H1 (cell line): ENCODE data around the gene CASK.

ENCODE experiments used
- ATF3 ChIP-seq: IDR thresholded peaks from 2 replicates; pipeline ENCODE4 v1.6.1; 2011; ENCODE audit warnings: low read depth, mild to moderate bottlenecking, low read length; ENCODE audit not compliant: insufficient read depth
- CTCF ChIP-seq, 3 experiments: IDR thresholded peaks; 1 replicate in 2 of 3; 2 replicates in 1 of 3; pipeline versions ENCODE4 v1.5.1 to v1.6.1; 2011; ENCODE audit warnings: low read length in 3 of 3, mild to moderate bottlenecking in 3 of 3, inconsistent platforms in 2 of 3, low read depth in 1 of 3, moderate library complexity in 1 of 3; ENCODE audit not compliant: insufficient read depth in 1 of 3; ENCODE audit errors: control extremely low read depth in 1 of 3
- EZH2 ChIP-seq: fragments of 200-600 bp; sonication (generic); IDR thresholded peaks from 2 replicates; pipeline ENCODE4 v1.7.1; 2012; ENCODE audit warnings: low read depth, mild to moderate bottlenecking, moderate library complexity, low read length, inconsistent platforms; ENCODE audit not compliant: severe bottlenecking
- GABPA ChIP-seq: IDR thresholded peaks from 2 replicates; pipeline ENCODE4 v1.6.1; 2011; ENCODE audit warnings: mild to moderate bottlenecking, low read length, moderate library complexity, borderline replicate concordance; ENCODE audit not compliant: insufficient read depth
- GTF2F1 ChIP-seq: IDR thresholded peaks from 2 replicates; pipeline ENCODE4 v1.6.1; 2012; ENCODE audit warnings: low read depth, low read length, improper control_type of control experiment, borderline replicate concordance
- POLR2A ChIP-seq, 2 experiments: IDR thresholded peaks; 1 replicate in 1 of 2; 2 replicates in 1 of 2; pipeline ENCODE4 v1.6.1; 2011; ENCODE audit warnings: low read depth in 2 of 2, low read length in 2 of 2, mild to moderate bottlenecking in 2 of 2; ENCODE audit errors: control extremely low read depth in 1 of 2
- RXRA ChIP-seq: IDR thresholded peaks from 2 replicates; pipeline ENCODE4 v1.6.1; 2011; ENCODE audit warnings: low read depth, mild to moderate bottlenecking, low read length, moderate library complexity; ENCODE audit not compliant: insufficient read depth
- SP1 ChIP-seq: IDR thresholded peaks from 2 replicates; pipeline ENCODE4 v1.6.1; 2011; ENCODE audit warnings: low read depth, low read length
- SP2 ChIP-seq: IDR thresholded peaks from 2 replicates; pipeline ENCODE4 v1.6.1; 2012; ENCODE audit warnings: mild to moderate bottlenecking, low read length, inconsistent platforms

GRCh38 chrX:41695426-41695825, 227.9 kb downstream of the CASK start:
- TF ChIP-seq RXRA, result no peak
- TF ChIP-seq GABPA, result no peak
- no peak for TF ChIP-seq POLR2A (IDR thresholded peaks at IDR 0.05; ENCODE audit: control extremely low read depth in 1 of 2, low read depth in 2 of 2, low read length in 2 of 2)
- no peak for TF ChIP-seq EZH2
- TF ChIP-seq SP1, result no peak
- TF ChIP-seq CTCF (IDR thresholded peaks at IDR 0.05; ENCODE audit: control extremely low read depth in 1 of 3, insufficient read depth in 1 of 3, low read depth in 1 of 3, low read length in 3 of 3), result no peak
- no peak for TF ChIP-seq SP2
- TF ChIP-seq ATF3, result no peak
- no peak for TF ChIP-seq GTF2F1
